ENCODE data around the gene NINJ2. TPM values are rescaled to one million over a fixed set of nuclear protein-coding genes. Genes with fewer than 3 reads are reported as not detected.

NINJ2 gene
- polyA plus RNA-seq, 3 donors, result 32.9 to 92.7 (median 73.7) TPM

GRCh38 chr12:534216-534615 is 129.0 kb downstream of the NINJ2 start:
- intact Hi-C loops (cut with micrococcal nuclease), result no loop called here
- TF ChIP-seq CTCF (IDR thresholded peaks at IDR 0.05), result no peak
- Histone ChIP-seq H3K27ac (ENCODE audit: low read depth in 1 of 2, low read length in 2 of 2) (no peak overlapping the region), H3K36me3 (replicated peaks in 1 of 2; ENCODE audit: control insufficient read depth in 1 of 2, insufficient read depth in 2 of 2, low read length in 2 of 2) (no peaks in the 10 kb centered on the region), H3K79me2 (ENCODE audit: insufficient read depth, low read length) (no peaks in the 10 kb centered on the region), H3K4me1 (ENCODE audit: control insufficient read depth in 1 of 2, insufficient read depth in 2 of 2, low read length in 2 of 2) (peaks cover 5 to 6% of the 10 kb centered on the region in 2 donors), H2AFZ (ENCODE audit: insufficient read depth, low read depth, low read length, poor library complexity, severe bottlenecking) (no peak overlapping the region), H3K4me3 (replicated peaks in 1 of 3; ENCODE audit: low read depth in 2 of 3, low read length in 3 of 3) (no peak overlapping the region), H3K27me3 (ENCODE audit: control insufficient read depth in 2 of 2, insufficient read depth in 2 of 2, low read length in 2 of 2) (no peaks in the 10 kb centered on the region), H3K9me3 (replicated peaks in 1 of 2; ENCODE audit: control insufficient read depth in 1 of 2, insufficient read depth in 1 of 2, low read length in 2 of 2) (peaks cover 5 to 31% of the 10 kb centered on the region in 2 donors), H3K4me2 (replicated peaks; ENCODE audit: extremely low read depth, low read length, poor library complexity, severe bottlenecking) (no peak overlapping the region), H3K9ac (ENCODE audit: insufficient read depth, low read length, poor library complexity, severe bottlenecking) (no peak overlapping the region), H4K20me1 (ENCODE audit: insufficient read depth, low read length) (no peaks in the 10 kb centered on the region)
- no peak overlapping the region for H3K27ac Mint-ChIP-seq
- 80% methylated on average over 13 of the region's 14 CpGs for WGBS (ENCODE audit: insufficient coverage)
- H3K36me3 Mint-ChIP-seq, result no peaks in the 10 kb centered on the region
- peaks cover 9 to 27% (median 24%) of the 10 kb centered on the region in 7 donors for H3K9me3 Mint-ChIP-seq
- H3K4me3 Mint-ChIP-seq, result no peak overlapping the region
- peaks cover 6 to 11% (median 9%) of the 10 kb centered on the region in 3 donors for H3K27me3 Mint-ChIP-seq (ENCODE audit: low read depth in 3 of 3)
- H3K4me1 Mint-ChIP-seq, result peaks cover 8% of the 10 kb centered on the region
- no peak for DNase-seq

- Histone ChIP-seq H3K4me1 (ENCODE audit: control insufficient read depth in 1 of 2, insufficient read depth in 2 of 2, low read length in 2 of 2) (peaks cover 3 to 4% of the 10 kb centered on the region in 2 donors), H3K27me3 (ENCODE audit: control insufficient read depth in 2 of 2, insufficient read depth in 2 of 2, low read length in 2 of 2) (no peaks in the 10 kb centered on the region), H3K36me3 (replicated peaks in 1 of 2; ENCODE audit: control insufficient read depth in 1 of 2, insufficient read depth in 2 of 2, low read length in 2 of 2) (no peaks in the 10 kb centered on the region), H3K79me2 (ENCODE audit: insufficient read depth, low read length) (no peaks in the 10 kb centered on the region), H3K4me2 (replicated peaks; ENCODE audit: extremely low read depth, low read length, poor library complexity, severe bottlenecking) (no peak overlapping the region), H3K9ac (ENCODE audit: insufficient read depth, low read length, poor library complexity, severe bottlenecking) (no peak overlapping the region), H3K9me3 (replicated peaks in 1 of 2; ENCODE audit: control insufficient read depth in 1 of 2, insufficient read depth in 1 of 2, low read length in 2 of 2) (peaks cover 5 to 34% of the 10 kb centered on the region in 2 donors), H4K20me1 (ENCODE audit: insufficient read depth, low read length) (no peaks in the 10 kb centered on the region), H3K27ac (ENCODE audit: low read depth in 1 of 2, low read length in 2 of 2) (no peak overlapping the region), H3K4me3 (replicated peaks in 1 of 3; ENCODE audit: low read depth in 2 of 3, low read length in 3 of 3) (no peak overlapping the region), H2AFZ (ENCODE audit: insufficient read depth, low read depth, low read length, poor library complexity, severe bottlenecking) (no peak overlapping the region)
- Mint-ChIP-seq H3K27me3 (ENCODE audit: low read depth in 3 of 3) (peaks cover 6 to 13% (median 7%) of the 10 kb centered on the region in 3 donors), H3K4me1 (peaks cover 3% of the 10 kb centered on the region), H3K36me3 (no peaks in the 10 kb centered on the region), H3K9me3 (peaks cover 12 to 29% (median 27%) of the 10 kb centered on the region in 7 donors), H3K4me3 (no peak overlapping the region), H3K27ac (peak overlapping the region in 1 of 7 donors; percentile 23)
- 93% methylated on average over 14 of the region's 14 CpGs for WGBS (ENCODE audit: insufficient coverage)
- intact Hi-C loops (cut with micrococcal nuclease), result no loop called here
- DNase-seq, result no peak
- no peak for TF ChIP-seq CTCF (IDR thresholded peaks at IDR 0.05)
These were observed 129.5 kb downstream of the NINJ2 start for GRCh38 chr12:533718-534117.
